Keratinocyte (primary cell): ENCODE results near the gene PLXDC2. TPM values are rescaled to one million over a fixed set of nuclear protein-coding genes. Genes with fewer than 3 reads are reported as not detected.

ENCODE experiments used
- DNase-seq: peaks from one replicate; pipeline ENCODE4 v3.0.0-alpha.2; 2011; ENCODE audit warnings: low read depth, missing footprints, low spot score
- FAIRE-seq: peaks from 2 replicates; lab custom pipeline; 2011; peaks lifted over from hg19 to GRCh38; lab: Jason Lieb, UNC
- H2AFZ ChIP-seq: 2 replicates; pipeline ENCODE4 v1.6.0; 2012; ENCODE audit warnings: low read length, control low read depth, inconsistent platforms; ENCODE audit not compliant: control insufficient read depth
- H3K27ac ChIP-seq: 2 replicates; pipeline ENCODE4 v1.5.1; 2011; ENCODE audit warnings: low read length; ENCODE audit not compliant: control insufficient read depth, insufficient read depth
- H3K27me3 ChIP-seq: 3 replicates; pipeline ENCODE4 v1.6.0; 2011; ENCODE audit warnings: low read length; ENCODE audit not compliant: control insufficient read depth, insufficient read depth; ENCODE audit errors: extremely low read depth
- H3K36me3 ChIP-seq, 2 experiments: 2 replicates in 1 of 2; 3 replicates in 1 of 2; pipeline ENCODE4 v1.5.1; 2011; ENCODE audit warnings: low read length in 2 of 2, mild to moderate bottlenecking in 1 of 2; ENCODE audit not compliant: control insufficient read depth in 2 of 2, insufficient read depth in 2 of 2; ENCODE audit errors: extremely low read depth in 1 of 2
- H3K4me1 ChIP-seq: 3 replicates; pipeline ENCODE4 v1.5.1; 2011; ENCODE audit warnings: low read length; ENCODE audit not compliant: control insufficient read depth, insufficient read depth; ENCODE audit errors: extremely low read depth
- H3K4me2 ChIP-seq: 3 replicates; pipeline ENCODE4 v1.6.0; 2011; ENCODE audit warnings: low read depth, low read length; ENCODE audit not compliant: control insufficient read depth, insufficient read depth; ENCODE audit errors: extremely low read depth
- H3K4me3 ChIP-seq, 3 experiments: fragments of 200-600 bp in 1 of 3; sonication (generic) in 1 of 3; 2 replicates in 2 of 3; 3 replicates in 1 of 3; pipeline ENCODE4 v1.5.1; 2011 to 2016; ENCODE audit warnings: low read length in 3 of 3, mild to moderate bottlenecking in 3 of 3, control low read depth in 2 of 3, inconsistent platforms in 1 of 3, low read depth in 1 of 3, mixed read lengths in 1 of 3, mixed run types in 1 of 3, moderate library complexity in 1 of 3; ENCODE audit not compliant: control insufficient read depth in 2 of 3, insufficient read depth in 2 of 3; ENCODE audit errors: extremely low read depth in 1 of 3
- H3K79me2 ChIP-seq: 2 replicates; pipeline ENCODE4 v1.6.0; 2012; ENCODE audit warnings: low read length; ENCODE audit not compliant: control insufficient read depth, insufficient read depth
- H3K9ac ChIP-seq: 3 replicates; pipeline ENCODE4 v1.6.0; 2011; ENCODE audit warnings: low read length; ENCODE audit not compliant: control insufficient read depth, insufficient read depth; ENCODE audit errors: extremely low read depth
- H3K9me1 ChIP-seq: 3 replicates; pipeline ENCODE4 v1.6.0; 2011; ENCODE audit warnings: low read length; ENCODE audit not compliant: control insufficient read depth, insufficient read depth; ENCODE audit errors: extremely low read depth
- H3K9me3 ChIP-seq: 2 replicates; pipeline ENCODE4 v1.5.1; 2012; ENCODE audit warnings: low read depth, low read length; ENCODE audit not compliant: control insufficient read depth
- H4K20me1 ChIP-seq: 3 replicates; pipeline ENCODE4 v1.6.0; 2011; ENCODE audit warnings: low read length; ENCODE audit not compliant: control insufficient read depth, insufficient read depth; ENCODE audit errors: extremely low read depth
- EZH2 ChIP-seq: IDR thresholded peaks from one replicate; pipeline ENCODE4 v1.6.1; 2012; ENCODE audit warnings: inconsistent platforms, mild to moderate bottlenecking, low read length, moderate library complexity
- dilution Hi-C: fragments of 300-500 bp; cut with MboI; formaldehyde crosslinking; loops from one replicate; pipeline ENCODE4 v1.7.0; 2020; ENCODE audit warnings: low sequenced_read_pairs; ENCODE audit not compliant: extremely low pct_ligation_motif_present
- polyA plus RNA-seq, 5 experiments: library from polyadenylated mRNA; depleted of rRNA in 3 of 5; stranded (reverse) in 3 of 5; stranded (forward) in 1 of 5; unstranded in 1 of 5; fragments of >200 nt; gene quantifications; 1 replicate in 1 of 5; 2 replicates in 3 of 5; 3 replicates in 1 of 5; pipeline versions ENCODE4 v1.2.1 to v1.2.3, GENCODE V29; 2011 to 2012; ENCODE audit warnings: missing spikeins in 2 of 5, low read depth in 1 of 5, low replicate concordance in 1 of 5
- TF ChIP-seq, protein P1 (sequence below), 3 experiments: IDR thresholded peaks in 1 of 3; conservative IDR thresholded peaks in 1 of 3; optimal IDR thresholded peaks in 1 of 3; 2 replicates in 2 of 3; 3 replicates in 1 of 3; pipeline versions ENCODE3 to v1.5.1; 2011; ENCODE audit warnings: low read length in 3 of 3, mild to moderate bottlenecking in 3 of 3, moderate library complexity in 2 of 3, control low read depth in 1 of 3, inconsistent platforms in 1 of 3; ENCODE audit not compliant: insufficient read depth in 2 of 3; ENCODE audit errors: extremely low read depth in 1 of 3

Gene PLXDC2
- polyA plus RNA-seq, 1 donor (not counting 4 experiments of a cell fraction or from before 2014, with no cell fraction given): 12.9 TPM

DNA sequence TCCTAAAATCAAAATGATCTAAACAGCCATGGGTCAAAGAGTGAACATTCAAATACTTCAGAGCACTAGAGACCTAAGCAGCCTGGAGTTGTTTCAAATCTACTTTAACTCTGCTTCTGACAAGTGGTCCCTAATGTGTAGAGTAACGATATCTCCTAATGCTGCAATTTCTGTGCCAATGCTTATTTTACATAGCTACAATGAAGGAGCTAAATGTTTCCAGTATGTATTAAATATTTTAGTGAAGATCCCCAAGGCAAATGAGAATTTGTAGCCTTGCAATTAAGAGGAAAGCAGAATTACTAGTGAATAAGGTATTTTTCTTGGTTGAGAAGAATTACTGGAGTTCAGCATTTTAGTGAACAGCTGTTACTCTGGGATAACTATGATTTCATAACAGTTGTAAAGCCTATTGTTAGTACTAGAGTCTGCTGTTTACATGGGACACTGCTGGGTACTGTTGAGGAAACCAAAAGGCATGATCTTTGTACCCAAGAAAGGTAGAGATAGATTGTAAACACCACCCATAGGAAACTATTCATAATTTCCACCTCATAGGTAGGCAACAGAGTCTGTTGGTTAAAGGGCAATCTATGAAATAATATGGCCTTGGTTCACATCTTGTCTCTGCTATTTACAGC is 271.9 kb downstream of the PLXDC2 start:
- FAIRE-seq (no peak), DNase-seq (no peak)
- Histone ChIP-seq H3K4me2 (no peak overlapping the region), H3K36me3 (no peaks in the 10 kb centered on the region), H4K20me1 (no peaks in the 10 kb centered on the region), H3K4me1 (peaks cover 7% of the 10 kb centered on the region), H3K27ac (no peak overlapping the region), H3K9me1 (no peaks in the 10 kb centered on the region), H3K9me3 (no peaks in the 10 kb centered on the region), H3K9ac (no peak overlapping the region), H2AFZ (no peak overlapping the region), H3K4me3 (no peak overlapping the region), H3K27me3 (no peaks in the 10 kb centered on the region), H3K79me2 (no peaks in the 10 kb centered on the region)
- TF ChIP-seq EZH2: no peak
- TF ChIP-seq, protein P1, sequence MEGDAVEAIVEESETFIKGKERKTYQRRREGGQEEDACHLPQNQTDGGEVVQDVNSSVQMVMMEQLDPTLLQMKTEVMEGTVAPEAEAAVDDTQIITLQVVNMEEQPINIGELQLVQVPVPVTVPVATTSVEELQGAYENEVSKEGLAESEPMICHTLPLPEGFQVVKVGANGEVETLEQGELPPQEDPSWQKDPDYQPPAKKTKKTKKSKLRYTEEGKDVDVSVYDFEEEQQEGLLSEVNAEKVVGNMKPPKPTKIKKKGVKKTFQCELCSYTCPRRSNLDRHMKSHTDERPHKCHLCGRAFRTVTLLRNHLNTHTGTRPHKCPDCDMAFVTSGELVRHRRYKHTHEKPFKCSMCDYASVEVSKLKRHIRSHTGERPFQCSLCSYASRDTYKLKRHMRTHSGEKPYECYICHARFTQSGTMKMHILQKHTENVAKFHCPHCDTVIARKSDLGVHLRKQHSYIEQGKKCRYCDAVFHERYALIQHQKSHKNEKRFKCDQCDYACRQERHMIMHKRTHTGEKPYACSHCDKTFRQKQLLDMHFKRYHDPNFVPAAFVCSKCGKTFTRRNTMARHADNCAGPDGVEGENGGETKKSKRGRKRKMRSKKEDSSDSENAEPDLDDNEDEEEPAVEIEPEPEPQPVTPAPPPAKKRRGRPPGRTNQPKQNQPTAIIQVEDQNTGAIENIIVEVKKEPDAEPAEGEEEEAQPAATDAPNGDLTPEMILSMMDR (optimal IDR thresholded peaks at IDR 0.05 in 1 of 3, IDR thresholded peaks at IDR 0.05 in 1 of 3, conservative IDR thresholded peaks at IDR 0.05 in 1 of 3; ENCODE audit: extremely low read depth in 1 of 3, insufficient read depth in 2 of 3, low read length in 3 of 3): no peak
- dilution Hi-C loops: no loop called here

DNA sequence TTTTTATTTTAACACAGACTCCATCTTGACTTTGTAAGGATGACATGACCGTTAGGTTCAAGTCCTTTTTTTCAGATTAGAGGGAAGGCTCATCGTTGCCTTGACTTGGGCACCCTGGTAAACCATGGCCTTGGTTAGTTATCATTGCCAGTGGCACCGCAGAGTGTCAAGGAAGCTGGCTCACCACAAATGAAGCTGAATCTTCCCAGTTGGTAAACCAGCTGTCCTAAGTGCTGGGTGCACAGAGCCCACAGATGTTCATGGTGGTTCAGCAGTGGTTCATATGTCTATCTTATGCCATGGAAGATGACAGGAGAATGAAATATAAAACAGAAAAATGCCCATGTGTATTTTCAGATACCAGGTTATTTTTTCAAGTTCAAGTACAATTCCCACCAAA is 273.6 kb downstream of the PLXDC2 start:
- DNase-seq (no peak), FAIRE-seq (no peak)
- no peaks in the 10 kb centered on the region for H3K9me3 ChIP-seq
- no peaks in the 10 kb centered on the region for H3K27me3 ChIP-seq
- TF ChIP-seq, protein P1 (optimal IDR thresholded peaks at IDR 0.05 in 1 of 3, IDR thresholded peaks at IDR 0.05 in 1 of 3, conservative IDR thresholded peaks at IDR 0.05 in 1 of 3; ENCODE audit: extremely low read depth in 1 of 3, insufficient read depth in 2 of 3, low read length in 3 of 3): no peak
- no peak for TF ChIP-seq EZH2
- H3K4me1 ChIP-seq: peaks cover 7% of the 10 kb centered on the region
- H3K79me2 ChIP-seq: no peaks in the 10 kb centered on the region
- no peaks in the 10 kb centered on the region for H4K20me1 ChIP-seq
- no peak overlapping the region for H3K4me2 ChIP-seq
- H3K36me3 ChIP-seq: no peaks in the 10 kb centered on the region
- no peak overlapping the region for H3K27ac ChIP-seq
- H3K4me3 ChIP-seq: no peak overlapping the region
- dilution Hi-C loops: no loop called here
- no peaks in the 10 kb centered on the region for H3K9me1 ChIP-seq
- H3K9ac ChIP-seq: no peak overlapping the region
- H2AFZ ChIP-seq: no peak overlapping the region
